H1 (cell line): ENCODE data around the gene MACC1. TPM values are rescaled to one million over a fixed set of nuclear protein-coding genes. Genes with fewer than 3 reads are reported as not detected.

Experiments
- CTCF ChIA-PET: fragments of 300-600 bp; sonication (Branson Sonifier 250); formaldehyde crosslinking; loops from one replicate; lab custom pipeline; 2021; ENCODE audit not compliant: partially characterized antibody; lab: Charles Lee
- POLR2A ChIA-PET: fragments of 300-600 bp; sonication (Branson Sonifier 250); formaldehyde crosslinking; loops from one replicate; lab custom pipeline; 2021; ENCODE audit warnings: inconsistent platforms; ENCODE audit not compliant: partially characterized antibody; lab: Charles Lee
- DNase-seq, 2 experiments: peaks; one replicate each; pipeline versions ENCODE4 v3.0.0 to v3.0.0-alpha.2; 2010 to 2022; ENCODE audit warnings: low spot score in 2 of 2, low read depth in 1 of 2, mixed read lengths in 1 of 2
- FAIRE-seq: peaks from 2 replicates; lab custom pipeline; 2011; peaks lifted over from hg19 to GRCh38; lab: Jason Lieb, UNC
- H2AFZ ChIP-seq: 2 replicates; pipeline ENCODE4 v1.8.1; 2012; ENCODE audit warnings: low read length, inconsistent platforms
- H2AK5ac ChIP-seq: 2 replicates; pipeline ENCODE4 v1.6.1; 2013; ENCODE audit warnings: low read depth, low read length
- H2BK120ac ChIP-seq: replicated peaks from 2 replicates; pipeline ENCODE3; 2013; ENCODE audit warnings: low read depth, low read length, inconsistent platforms
- H2BK12ac ChIP-seq: 2 replicates; pipeline ENCODE4 v1.6.1; 2013; ENCODE audit warnings: low read depth, low read length
- H2BK15ac ChIP-seq: 2 replicates; pipeline ENCODE4 v1.6.1; 2013; ENCODE audit warnings: low read length
- H2BK20ac ChIP-seq: 2 replicates; pipeline ENCODE4 v1.6.1; 2013; ENCODE audit warnings: low read length
- H2BK5ac ChIP-seq: 2 replicates; pipeline ENCODE4 v1.6.1; 2013; ENCODE audit warnings: low read depth, low read length
- H3K14ac ChIP-seq: 2 replicates; pipeline ENCODE4 v1.6.1; 2013; ENCODE audit warnings: inconsistent platforms; ENCODE audit not compliant: insufficient read length
- H3K18ac ChIP-seq: 2 replicates; pipeline ENCODE4 v1.6.1; 2013; ENCODE audit warnings: low read length; ENCODE audit errors: extremely low read depth
- H3K23ac ChIP-seq: 2 replicates; pipeline ENCODE4 v1.6.1; 2013; ENCODE audit warnings: inconsistent platforms; ENCODE audit not compliant: insufficient read length
- H3K23me2 ChIP-seq: 2 replicates; pipeline ENCODE4 v1.6.1; 2013; ENCODE audit warnings: low read depth, low read length
- H3K27ac ChIP-seq: 2 replicates; pipeline ENCODE4 v1.6.1; 2011; ENCODE audit warnings: low read depth, low read length, inconsistent platforms
- H3K27me3 ChIP-seq, 4 experiments: replicated peaks in 1 of 4; 1 replicate in 1 of 4; 2 replicates in 3 of 4; pipeline versions ENCODE4 v1.6.1 to v1.8.1; 2011 to 2013; ENCODE audit warnings: low read length in 3 of 4, mild to moderate bottlenecking in 3 of 4, inconsistent platforms in 2 of 4, mixed read lengths in 2 of 4, moderate library complexity in 1 of 4; ENCODE audit not compliant: control insufficient read depth in 3 of 4, insufficient read depth in 3 of 4; ENCODE audit errors: extremely low read depth in 1 of 4
- H3K36me3 ChIP-seq, 4 experiments: 2 replicates each; pipeline versions ENCODE4 v1.6.1 to v1.8.1; 2011 to 2013; ENCODE audit warnings: mild to moderate bottlenecking in 4 of 4, low read length in 3 of 4, moderate library complexity in 2 of 4, control low read depth in 1 of 4, inconsistent platforms in 1 of 4; ENCODE audit not compliant: insufficient read depth in 4 of 4, control insufficient read depth in 2 of 4
- H3K4ac ChIP-seq: replicated peaks from 2 replicates; pipeline ENCODE3; 2013; ENCODE audit warnings: low read length, low read depth, mixed read lengths, inconsistent platforms; ENCODE audit not compliant: insufficient read length
- H3K4me1 ChIP-seq, 4 experiments: replicated peaks in 1 of 4; 1 replicate in 1 of 4; 2 replicates in 3 of 4; pipeline versions ENCODE4 v1.6.1 to v1.8.1; 2011 to 2013; ENCODE audit warnings: low read length in 3 of 4, inconsistent platforms in 2 of 4, mixed read lengths in 1 of 4; ENCODE audit not compliant: insufficient read depth in 4 of 4, control insufficient read depth in 3 of 4
- H3K4me2 ChIP-seq, 2 experiments: 2 replicates each; pipeline versions ENCODE4 v1.6.1 to v1.8.1; 2011 to 2013; ENCODE audit warnings: low read depth in 2 of 2, low read length in 2 of 2, control low read depth in 1 of 2, inconsistent platforms in 1 of 2, mild to moderate bottlenecking in 1 of 2; ENCODE audit not compliant: insufficient read depth in 1 of 2
- H3K4me3 ChIP-seq, 4 experiments: fragments of 200-600, 300-600 bp in 1 of 4; sonication (generic), shearing (Covaris generic), sonication (Bioruptor Twin) in 1 of 4; 2 replicates each; pipeline versions ENCODE4 v1.5.1 to v1.8.1; 2011 to 2016; ENCODE audit warnings: low read length in 4 of 4, low read depth in 3 of 4, control low read depth in 2 of 4, inconsistent platforms in 2 of 4, mild to moderate bottlenecking in 2 of 4, mixed read lengths in 1 of 4, moderate library complexity in 1 of 4; ENCODE audit not compliant: insufficient read depth in 2 of 4; ENCODE audit errors: extremely low read depth in 1 of 4
- H3K56ac ChIP-seq: replicated peaks from 2 replicates; pipeline ENCODE3; 2013; ENCODE audit warnings: low read depth, mild to moderate bottlenecking, mixed read lengths, low read length, inconsistent platforms; ENCODE audit not compliant: insufficient read length
- H3K79me1 ChIP-seq: 2 replicates; pipeline ENCODE4 v1.6.1; 2013; ENCODE audit warnings: low read depth, low read length, control low read depth
- H3K79me2 ChIP-seq, 2 experiments: 2 replicates each; pipeline versions ENCODE4 v1.6.1 to v1.8.1; 2012 to 2013; ENCODE audit warnings: low read length in 2 of 2, mild to moderate bottlenecking in 2 of 2, inconsistent platforms in 1 of 2; ENCODE audit not compliant: insufficient read depth in 2 of 2, control insufficient read depth in 1 of 2
- H3K9ac ChIP-seq, 4 experiments: replicated peaks in 1 of 4; 1 replicate in 1 of 4; 2 replicates in 3 of 4; pipeline versions ENCODE4 v1.6.1 to v1.8.1; 2011 to 2013; ENCODE audit warnings: low read depth in 3 of 4, low read length in 3 of 4, control low read depth in 2 of 4, mild to moderate bottlenecking in 2 of 4, moderate library complexity in 2 of 4, inconsistent platforms in 1 of 4; ENCODE audit errors: extremely low read depth in 1 of 4
- H3K9me3 ChIP-seq, 2 experiments: 2 replicates each; pipeline versions ENCODE4 v1.6.1 to v1.8.1; 2012 to 2013; ENCODE audit warnings: mild to moderate bottlenecking in 2 of 2, moderate library complexity in 2 of 2, control low read depth in 1 of 2, inconsistent platforms in 1 of 2, low read depth in 1 of 2, low read length in 1 of 2, mixed read lengths in 1 of 2; ENCODE audit not compliant: insufficient read depth in 2 of 2
- H4K20me1 ChIP-seq, 2 experiments: replicated peaks in 1 of 2; 2 replicates each; pipeline versions ENCODE3 to v1.8.1; 2011 to 2013; ENCODE audit warnings: inconsistent platforms in 2 of 2, low read length in 2 of 2, mild to moderate bottlenecking in 1 of 2; ENCODE audit not compliant: insufficient read depth in 2 of 2, control insufficient read depth in 1 of 2
- H4K5ac ChIP-seq: 2 replicates; pipeline ENCODE4 v1.6.1; 2013; ENCODE audit warnings: low read length, low read depth, mixed read lengths, inconsistent platforms; ENCODE audit not compliant: insufficient read length
- H4K8ac ChIP-seq: 2 replicates; pipeline ENCODE4 v1.8.0; 2013; ENCODE audit warnings: mild to moderate bottlenecking, moderate library complexity, low read length, inconsistent platforms; ENCODE audit not compliant: insufficient read depth; ENCODE audit errors: extremely low read depth
- H4K91ac ChIP-seq: replicated peaks from 2 replicates; pipeline ENCODE3; 2013; ENCODE audit warnings: low read length, mixed read lengths, inconsistent platforms; ENCODE audit not compliant: insufficient read length
- POLR2A ChIP-seq, 2 experiments: IDR thresholded peaks; 1 replicate in 1 of 2; 2 replicates in 1 of 2; pipeline ENCODE4 v1.6.1; 2011; ENCODE audit warnings: low read depth in 2 of 2, low read length in 2 of 2, mild to moderate bottlenecking in 2 of 2; ENCODE audit errors: control extremely low read depth in 1 of 2
- POLR2AphosphoS5 ChIP-seq: IDR thresholded peaks from 2 replicates; pipeline ENCODE4 v1.6.1; 2011; ENCODE audit warnings: low read depth, low read length
- TAF7 ChIP-seq: optimal IDR thresholded peaks from 2 replicates; pipeline ENCODE3; 2011; ENCODE audit warnings: low read depth, mild to moderate bottlenecking, inconsistent platforms, low read length, moderate library complexity, borderline replicate concordance
- TBP ChIP-seq: IDR thresholded peaks from 2 replicates; pipeline ENCODE4 v1.6.1; 2011; ENCODE audit warnings: low read depth, low read length, improper control_type of control experiment
- WGBS, 2 experiments: shearing (Covaris generic) in 1 of 2; methylation state at CpG; one replicate each; pipeline versions ENCODE4 v1.1.6 to v1.1.7; 2013 to 2015; ENCODE audit warnings: low lambda C conversion rate in 2 of 2, mixed read lengths in 2 of 2, inconsistent platforms in 1 of 2, low coverage in 1 of 2, missing lambda C conversion rate in 1 of 2; ENCODE audit not compliant: insufficient replicate concordance in 2 of 2, insufficient coverage in 1 of 2, insufficient read length in 1 of 2; ENCODE audit errors: extremely low coverage in 1 of 2, missing lambda C conversion rate in 1 of 2; 5-methylcytosine and 5-hydroxymethylcytosine counted together
- polyA plus RNA-seq, 7 experiments: library from polyadenylated mRNA; depleted of rRNA in 3 of 7; stranded (reverse) in 5 of 7; unstranded in 2 of 7; fragments of >200 nt in 5 of 7; fragments of 200-250 nt in 2 of 7; gene quantifications; 1 replicate in 5 of 7; 2 replicates in 1 of 7; 4 replicates in 1 of 7; pipeline versions ENCODE4 v1.2.1 to v1.2.3, GENCODE V29; 2011 to 2013; ENCODE audit warnings: missing spikeins in 2 of 7, mixed read lengths in 2 of 7
- total RNA-seq: library from RNA; stranded (reverse); fragmentation: NEBNext Ultra II Directional; extraction: Animal tissue kit (Norgen Biotek cat#: 25700); gene quantifications from 2 replicates; pipeline ENCODE4 v1.2.1, GENCODE V29; 2021

The MACC1 gene
- total and polyA plus RNA-seq, 2 of the 8 experiments (the other 6 are each of a cell fraction or from before 2014, with no cell fraction given), result 2.0 to 17.2 TPM

DNA sequence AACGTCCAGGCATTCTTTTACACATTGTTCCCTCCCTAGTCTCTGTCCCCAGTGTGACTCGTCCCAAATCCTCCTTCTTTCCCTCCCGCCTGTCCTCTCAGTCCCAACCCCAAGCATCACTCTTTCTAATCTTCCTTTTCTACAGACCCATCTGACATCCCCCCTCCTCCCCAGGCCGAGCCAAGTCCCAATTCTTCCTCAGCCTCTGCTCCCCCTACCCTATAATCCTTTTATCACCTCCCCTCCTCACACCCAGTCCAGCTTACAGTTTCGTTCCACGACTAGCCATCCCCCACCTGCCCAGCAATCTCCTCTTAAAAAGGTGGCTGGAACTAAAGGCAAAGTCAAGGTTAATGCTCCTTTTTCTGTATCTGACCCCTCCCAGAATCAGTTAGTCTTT lies 95.1 kb downstream of the MACC1 start:
- Histone ChIP-seq H2AK5ac (no peak overlapping the region), H3K23ac (no peak overlapping the region), H3K14ac (no peak overlapping the region), H2BK120ac (no peak overlapping the region), H3K9ac (peak overlapping the region; percentile 63 to 92 (median 82)), H2BK20ac (no peak overlapping the region), H3K4me1 (peaks cover 8 to 32% (median 20%) of the 10 kb centered on the region in 4 experiments), H3K23me2 (peaks cover 5% of the 10 kb centered on the region), H3K56ac (no peak overlapping the region), H4K5ac (no peak overlapping the region), H3K4me2 (peak overlapping the region; percentile 74 to 77), H2BK5ac (peak overlapping the region; percentile 96), H3K27me3 (no peaks in the 10 kb centered on the region), H3K4ac (peak overlapping the region; percentile 69), H3K79me2 (peaks cover 18 to 72% of the 10 kb centered on the region in 2 experiments), H4K20me1 (no peaks in the 10 kb centered on the region), H3K4me3 (peak overlapping the region; percentile 64 to 80 (median 70)), H3K9me3 (no peaks in the 10 kb centered on the region), H3K36me3 (peaks cover 0 to 15% (median 3%) of the 10 kb centered on the region in 4 experiments; a peak in 2 of 8 replicates), H3K27ac (peak overlapping the region; percentile 93), H3K18ac (peak overlapping the region; percentile 75), H2BK15ac (no peak overlapping the region), H4K8ac (no peak overlapping the region), H3K79me1 (no peaks in the 10 kb centered on the region), H2AFZ (no peak overlapping the region), H2BK12ac (peak overlapping the region; percentile 43; the same call in 1 of the 2 replicates), H4K91ac (no peak overlapping the region)
- WGBS, 2 experiments, result 19% methylated on average over 6 of the region's 6 CpGs; no CpG with 5 or more reads in 1 of the 2 experiments
- TF ChIP-seq TBP (0 out of 2 replicates have a peak, but pooled peaks have one; percentile 16), TAF7 (peak; percentile 56), POLR2AphosphoS5 (peak; percentile 75), POLR2A (IDR thresholded peaks at IDR 0.05; ENCODE audit: control extremely low read depth in 1 of 2, low read depth in 2 of 2, low read length in 2 of 2) (no peak; a peak in 1 of 3 replicates)
- FAIRE-seq, result no peak
- POLR2A ChIA-PET, result interaction anchor here (0.6 to 1.5 kb wide), 8 partner anchors 8 to 208 kb away, joined by 3 to 7 read pairs (median 3); partner anchors contain the start of gene ITGB8
- CTCF ChIA-PET, result interaction anchor here (1.1 kb wide), 2 partner anchors 74 to 209 kb away, joined by 3 read pairs; partner anchors contain the start of gene ITGB8
- no peak for DNase-seq
